Stimulated activated CD8-positive, alpha-beta memory T cell treated with anti-CD3 and anti-CD28 coated beads, Interleukin-4, amount 100 ng/mL, for 1 hour (primary cell): ENCODE results near the gene IL4I1.

Experiments
- DNase-seq, 2 donors: peaks; one replicate each; pipeline ENCODE4 v3.0.0-alpha.2; 2020; ENCODE audit warnings: low read depth in 2 of 2, low spot score in 1 of 2

IL4I1 gene

DNA sequence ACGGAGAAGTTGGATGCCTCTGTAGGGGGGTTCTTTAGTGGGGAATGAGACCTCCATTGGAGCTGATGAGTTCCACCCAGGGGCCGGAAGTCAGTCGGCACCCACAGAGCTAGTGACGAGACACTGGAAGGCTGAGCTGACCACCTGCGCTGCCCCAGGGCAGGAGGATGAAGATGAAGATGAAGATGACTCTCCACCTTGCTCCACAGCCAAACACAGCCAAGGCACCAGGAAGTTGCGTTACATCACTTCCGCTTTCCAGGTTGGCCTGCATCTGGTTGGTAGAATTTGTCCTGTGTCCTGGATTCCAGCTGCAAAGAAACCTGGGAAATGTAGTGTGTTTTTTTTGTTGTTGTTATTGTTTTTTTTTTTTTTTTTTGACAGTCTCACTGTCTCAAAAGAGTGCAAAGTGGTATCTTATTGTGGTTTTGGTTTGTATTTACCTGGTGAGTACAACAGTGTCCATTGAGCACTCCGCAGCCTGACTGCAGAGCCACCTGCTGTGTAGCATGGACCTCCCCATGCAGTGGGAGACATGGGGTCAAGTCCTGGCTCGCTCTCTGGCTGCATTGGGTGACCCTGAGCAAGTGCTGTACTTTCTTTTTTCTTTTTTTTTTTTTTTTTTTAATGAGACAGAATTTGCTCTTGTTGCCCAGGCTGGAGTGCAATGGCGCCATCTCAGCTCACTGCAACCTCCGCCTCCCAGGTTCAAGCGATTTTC is 17.3 kb downstream of the IL4I1 start:
- DNase-seq, result no peak

DNA sequence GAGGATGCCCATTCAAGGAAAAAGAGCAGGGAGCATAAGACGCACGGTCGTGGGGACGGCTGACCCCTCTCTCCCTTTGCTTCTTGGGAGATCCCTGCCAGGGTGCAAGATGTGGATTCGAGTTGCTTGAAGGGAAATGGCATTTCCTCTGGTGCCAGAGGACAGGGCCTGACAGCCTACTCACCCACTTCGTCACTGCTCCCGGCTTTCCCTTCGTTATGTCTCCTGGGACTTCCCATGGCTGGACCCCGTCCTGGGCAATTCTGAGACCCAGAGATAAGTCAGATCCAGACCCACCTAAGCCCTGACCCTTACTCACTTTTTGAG is 18.0 kb downstream of the IL4I1 start:
- no peak for DNase-seq

DNA sequence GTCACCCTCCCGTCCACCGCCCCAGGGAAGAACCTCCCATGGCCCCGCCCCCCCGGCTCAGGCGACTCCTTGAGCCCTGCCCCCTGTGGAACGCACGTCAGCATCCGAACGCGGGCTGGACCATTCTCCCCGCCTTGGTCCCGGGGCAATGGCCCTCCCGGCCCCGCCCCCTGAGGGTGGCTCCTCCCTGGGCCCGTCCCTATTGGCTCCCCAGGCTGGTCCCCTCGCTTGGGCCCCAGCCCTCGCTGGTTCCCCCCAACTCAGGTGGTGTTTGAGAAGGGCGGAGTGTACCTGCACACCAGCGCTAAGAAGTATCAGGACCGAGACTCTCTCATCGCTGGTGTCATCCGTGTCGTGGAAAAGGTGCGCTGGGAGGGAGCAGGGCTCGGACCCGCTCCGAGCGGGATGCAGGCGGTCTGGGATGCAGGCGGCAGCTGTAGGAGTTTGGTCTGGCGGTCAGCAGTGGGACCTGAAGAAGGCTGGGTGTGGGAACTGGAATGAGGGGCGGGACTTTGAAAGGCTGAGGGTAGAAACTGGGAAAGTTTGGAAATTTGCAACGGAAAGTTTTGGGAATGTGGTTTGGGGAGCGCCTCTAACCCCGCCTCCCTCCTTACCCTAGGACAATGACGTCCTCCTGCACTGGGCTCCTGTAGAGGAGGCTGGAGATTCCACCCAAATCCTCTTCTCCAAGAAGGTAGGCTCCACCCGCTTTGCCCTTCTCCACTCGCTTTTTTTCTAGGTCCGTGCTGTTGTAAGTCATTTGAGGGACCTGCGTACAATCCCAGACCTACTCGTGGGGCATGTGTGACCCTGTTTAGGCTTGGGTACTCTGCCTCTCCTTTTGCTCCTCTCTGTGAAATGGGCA is 18.6 kb downstream of the IL4I1 start:
- DNase-seq, result peak; percentile 95 to 96

DNA sequence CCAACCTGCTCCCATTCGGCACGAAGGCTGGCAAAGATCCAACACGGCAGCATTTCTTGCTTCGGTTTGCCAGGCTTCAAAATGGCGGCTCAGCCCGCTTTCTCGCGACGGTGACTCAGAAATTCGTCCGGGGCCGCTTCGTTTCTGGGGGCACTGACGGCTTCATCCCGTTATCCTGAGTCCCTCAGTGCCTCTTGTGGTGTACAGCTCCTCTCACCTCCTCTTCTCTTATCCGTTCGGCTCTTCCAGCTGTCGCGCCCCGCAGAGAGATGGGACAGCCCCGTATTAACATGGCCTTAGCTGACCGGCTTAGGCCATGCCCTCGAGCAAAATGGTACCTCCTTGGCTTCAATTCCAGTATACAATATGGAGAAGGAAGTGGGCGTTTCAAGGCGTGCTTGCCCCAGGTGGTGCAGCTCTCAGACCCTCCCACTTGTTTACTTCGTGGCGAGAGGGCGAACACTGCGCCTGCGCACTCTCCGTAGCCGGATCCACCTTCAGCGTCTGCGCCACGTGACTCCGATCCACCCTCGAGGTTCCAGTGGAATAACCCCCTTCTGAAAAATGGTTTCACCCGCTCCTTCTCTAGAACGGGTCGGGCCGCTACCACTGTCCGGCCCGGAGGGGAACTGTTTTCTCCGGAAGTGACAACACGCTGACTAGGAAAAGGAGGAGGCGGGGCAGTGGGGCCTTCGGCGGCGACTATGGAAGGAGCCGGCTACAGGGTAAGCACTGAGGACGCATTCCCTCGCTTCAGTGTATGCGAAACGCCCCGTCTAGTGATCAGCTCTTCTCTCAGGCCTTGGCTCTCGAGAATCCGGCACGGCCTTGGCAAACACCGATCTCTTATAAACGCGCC is 19.4 kb downstream of the IL4I1 start, which contains the start of the genes AKT1S1 and TBC1D17:
Gene AKT1S1, minus strand, starts transcription at position 336 of the 859 bp plus-strand sequence. CDS start 4,060 bp downstream, outside the sequence.
Gene TBC1D17, plus strand, starts transcription at position 683 of the 859 bp plus-strand sequence. Its CDS starts 22 bp downstream, at position 705.
- DNase-seq, result peak; percentile 93 to 98

DNA sequence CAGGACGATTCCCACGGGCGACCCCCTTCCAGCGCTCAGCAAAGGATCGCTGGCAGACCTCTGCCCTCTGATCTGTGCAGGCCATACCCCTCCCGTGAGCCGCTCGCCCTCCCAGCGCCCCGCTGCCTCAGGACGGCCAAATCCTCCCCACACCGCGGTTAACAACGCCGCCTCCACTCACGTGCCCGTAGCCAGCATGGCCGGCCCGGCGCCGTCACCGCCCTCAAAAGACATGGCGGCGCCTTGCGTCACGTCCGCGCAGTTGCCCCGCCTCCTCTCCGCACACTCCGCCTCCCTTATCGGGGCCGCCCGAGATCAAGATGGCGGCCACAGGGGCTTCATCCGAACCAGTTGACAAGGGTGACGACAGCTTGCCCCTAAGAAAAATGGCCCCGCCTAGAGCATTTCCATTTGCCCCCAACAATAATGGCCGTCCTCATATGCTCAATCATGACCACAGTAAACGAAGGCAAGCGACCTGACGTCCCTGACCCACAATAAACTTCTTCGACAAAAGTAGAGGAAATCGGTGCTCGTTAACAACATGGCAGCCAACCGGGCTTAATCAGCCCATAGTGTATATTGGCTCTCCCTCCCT is 20.2 kb downstream of the IL4I1 start:
- peak; percentile 96 for DNase-seq

DNA sequence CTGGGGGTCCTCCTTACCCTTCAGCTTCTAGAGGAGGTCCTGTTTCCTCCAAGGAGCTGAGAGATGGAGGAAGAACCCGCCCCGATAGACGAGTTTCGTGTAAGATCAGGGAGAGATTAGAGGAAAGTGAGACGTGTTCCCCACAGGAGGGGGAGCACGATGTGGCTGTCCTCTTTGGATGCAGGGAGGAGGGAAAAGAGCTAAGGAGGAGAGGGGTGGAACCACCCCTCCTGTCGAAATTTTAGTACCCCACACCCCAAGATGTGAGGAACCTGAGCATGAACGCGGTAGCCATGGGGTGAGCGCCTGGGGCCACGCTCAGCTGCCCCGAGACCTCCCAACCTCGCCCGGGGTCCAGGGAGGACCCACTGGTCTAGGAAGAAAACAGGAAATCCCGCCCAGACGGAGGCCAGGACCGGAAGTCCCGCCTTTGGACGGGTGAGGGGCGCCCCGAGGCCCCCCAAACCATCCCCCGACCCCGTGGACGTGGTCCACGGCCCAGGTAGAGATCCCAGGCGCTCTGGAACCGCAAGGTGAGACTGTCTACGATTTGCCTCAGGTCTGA is 20.7 kb downstream of the IL4I1 start:
- peak in 1 of 2 donors; percentile 36 for DNase-seq

DNA sequence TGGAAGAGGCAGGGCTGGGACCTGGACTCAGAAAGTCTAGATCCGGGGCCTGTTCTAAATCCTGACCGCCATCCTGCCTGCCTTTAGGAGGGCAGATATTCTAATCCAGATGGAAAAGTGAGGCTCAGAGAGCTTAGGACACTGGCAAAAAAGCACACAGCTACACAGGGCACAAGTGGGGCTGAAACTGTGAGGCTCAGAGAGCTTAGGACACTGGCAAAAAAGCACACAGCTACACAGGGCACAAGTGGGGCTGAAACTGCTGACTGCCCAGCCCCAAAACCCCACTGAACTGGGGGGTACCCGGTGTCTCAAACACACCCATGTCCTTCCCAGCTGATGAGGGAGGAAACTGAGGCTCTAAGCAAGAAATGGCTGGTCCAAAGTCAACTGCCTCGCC is 21.5 kb downstream of the IL4I1 start:
- no peak for DNase-seq

DNA sequence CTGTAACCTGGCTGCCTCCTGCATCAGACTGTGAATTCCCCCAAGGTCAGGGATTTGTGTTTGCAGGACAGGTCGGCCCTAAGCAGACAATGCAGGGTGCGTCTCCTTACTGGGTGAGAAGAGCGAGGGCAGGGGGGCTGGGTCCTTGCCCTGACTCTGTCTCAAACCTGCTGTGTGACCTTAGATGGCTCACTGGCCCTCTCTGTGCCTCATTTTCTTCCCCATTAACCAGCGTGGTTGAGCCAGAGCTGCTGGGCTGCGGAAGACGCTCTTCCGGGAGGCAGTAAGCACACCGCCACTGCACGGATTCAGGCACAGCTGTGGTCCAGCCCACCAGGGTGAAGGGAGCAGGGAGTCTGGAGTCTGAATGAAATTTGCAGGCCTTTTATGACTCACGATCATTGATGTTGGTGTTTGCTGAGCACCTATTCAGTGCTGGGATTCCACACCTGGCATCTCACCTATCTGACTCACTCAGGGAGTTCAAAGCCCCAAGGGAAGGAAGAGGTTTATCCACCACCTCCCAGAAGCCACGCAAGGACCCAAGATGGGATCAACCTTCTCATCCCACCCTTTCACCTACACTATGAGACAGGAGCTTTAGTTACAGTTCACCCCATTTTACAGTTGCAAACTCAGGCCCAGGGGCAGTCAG is 22.1 kb downstream of the IL4I1 start:
- no peak for DNase-seq

DNA sequence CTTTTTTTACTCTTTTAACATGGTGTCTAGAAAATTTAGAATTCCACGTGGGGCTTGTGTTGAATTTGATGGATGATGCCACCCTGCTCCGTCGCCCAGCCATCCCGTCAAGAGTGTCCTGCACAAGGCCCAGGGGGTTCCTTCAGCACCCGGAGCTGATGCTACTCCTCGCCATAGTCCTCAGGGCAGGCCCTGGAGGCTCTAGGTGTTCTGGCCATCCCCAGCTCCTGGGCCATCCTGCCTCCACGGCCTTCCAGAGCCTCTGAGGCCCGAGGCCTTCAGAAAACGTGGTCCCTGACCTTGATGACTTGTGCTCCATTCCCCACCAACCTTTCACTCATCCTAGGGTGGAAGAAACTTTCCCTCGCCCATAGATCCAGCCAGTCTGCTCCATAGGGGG is 22.9 kb downstream of the IL4I1 start:
- DNase-seq, result no peak

DNA sequence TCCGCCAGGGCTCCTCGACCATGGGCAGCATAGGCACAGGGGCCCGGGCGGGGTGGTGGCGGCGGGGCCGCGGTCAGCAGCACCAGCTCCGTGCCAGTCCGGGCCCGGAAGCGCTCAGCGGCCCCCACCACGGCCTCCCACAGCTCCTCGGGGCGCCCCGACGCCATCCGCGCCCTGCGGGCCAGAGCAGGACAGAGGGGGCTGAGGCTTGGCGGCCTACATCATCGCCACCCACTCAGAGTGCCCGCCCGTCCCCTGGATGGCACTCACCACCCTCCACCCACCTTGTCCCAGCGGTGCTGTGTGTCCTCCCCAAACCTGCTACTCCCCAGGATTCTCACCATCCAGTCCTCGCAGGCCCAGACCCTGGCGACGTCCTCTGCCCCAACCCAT is 23.6 kb downstream of the IL4I1 start:
- DNase-seq, result no peak

DNA sequence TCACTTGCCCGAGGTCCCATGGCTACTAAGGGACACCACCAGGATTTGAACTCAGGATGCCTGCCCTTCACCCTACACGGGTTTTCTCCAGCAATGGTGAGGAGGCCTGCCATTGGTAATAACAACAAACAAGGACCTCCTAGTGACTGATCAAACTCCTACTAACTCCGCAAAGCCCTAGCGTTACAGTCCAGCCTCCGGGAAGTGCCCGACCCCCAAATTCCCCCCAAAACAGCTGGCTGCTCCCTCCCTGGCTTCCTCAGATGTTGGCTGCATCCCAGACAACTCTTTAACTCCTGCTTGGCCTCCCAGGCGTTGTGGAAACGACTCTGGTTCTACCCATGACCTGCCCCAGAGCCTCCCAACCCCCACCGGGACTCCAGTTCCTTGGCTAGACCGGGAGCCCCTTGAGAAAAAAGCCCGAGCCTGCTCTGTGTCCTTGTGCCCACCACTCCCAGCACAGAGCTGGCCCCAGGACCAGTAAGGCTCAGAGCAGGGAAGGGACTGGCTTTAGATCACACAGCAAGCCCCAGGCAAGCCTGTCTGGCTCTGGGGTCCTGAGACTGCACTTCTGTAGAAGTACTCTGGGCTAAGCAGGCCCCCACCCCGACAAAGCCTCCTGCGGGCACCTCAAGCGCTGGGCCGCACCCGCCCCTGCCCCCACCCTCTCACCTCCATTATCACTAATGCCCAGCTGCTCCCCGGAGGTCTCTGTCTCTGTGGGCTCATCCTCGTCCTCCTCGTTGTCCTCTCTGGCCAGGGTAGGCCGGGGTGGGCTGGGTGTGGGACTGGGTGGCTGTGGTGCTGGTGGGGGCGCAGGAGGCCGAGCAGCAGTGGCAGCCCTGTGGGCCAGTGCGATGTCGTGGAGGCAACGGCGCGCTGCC is 24.2 kb downstream of the IL4I1 start:
- no peak for DNase-seq

DNA sequence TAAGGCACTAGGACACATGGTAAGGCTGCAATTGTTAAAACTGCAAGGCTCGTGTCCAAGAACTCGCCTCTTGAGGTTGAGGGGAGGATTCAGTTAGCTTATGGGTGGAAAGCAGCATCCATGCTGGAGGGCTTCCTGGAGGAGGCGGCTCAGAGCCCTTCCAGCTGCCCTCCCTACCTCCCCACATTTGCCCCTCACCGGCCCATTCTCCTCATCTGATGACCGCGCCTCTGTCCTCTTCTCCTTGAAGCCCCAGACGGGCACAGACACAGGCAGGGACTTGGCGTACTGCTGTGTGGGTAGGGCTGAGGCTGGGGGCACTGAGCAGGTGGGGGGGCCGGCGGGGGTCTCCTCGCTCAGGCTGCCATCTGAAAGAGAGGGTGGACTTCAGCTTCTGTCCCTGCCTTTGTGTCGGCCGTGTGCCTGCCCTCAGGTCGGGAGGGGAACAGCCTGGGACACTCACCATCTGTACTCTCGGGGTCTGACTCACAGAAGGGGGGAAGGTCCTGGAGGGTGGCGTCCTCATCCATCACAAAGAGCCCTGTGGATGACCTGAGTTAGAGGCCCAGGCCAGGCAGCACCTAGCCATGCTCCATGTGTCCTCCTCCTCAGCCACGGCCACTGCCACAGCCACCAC is 25.2 kb downstream of the IL4I1 start:
- DNase-seq, result no peak

DNA sequence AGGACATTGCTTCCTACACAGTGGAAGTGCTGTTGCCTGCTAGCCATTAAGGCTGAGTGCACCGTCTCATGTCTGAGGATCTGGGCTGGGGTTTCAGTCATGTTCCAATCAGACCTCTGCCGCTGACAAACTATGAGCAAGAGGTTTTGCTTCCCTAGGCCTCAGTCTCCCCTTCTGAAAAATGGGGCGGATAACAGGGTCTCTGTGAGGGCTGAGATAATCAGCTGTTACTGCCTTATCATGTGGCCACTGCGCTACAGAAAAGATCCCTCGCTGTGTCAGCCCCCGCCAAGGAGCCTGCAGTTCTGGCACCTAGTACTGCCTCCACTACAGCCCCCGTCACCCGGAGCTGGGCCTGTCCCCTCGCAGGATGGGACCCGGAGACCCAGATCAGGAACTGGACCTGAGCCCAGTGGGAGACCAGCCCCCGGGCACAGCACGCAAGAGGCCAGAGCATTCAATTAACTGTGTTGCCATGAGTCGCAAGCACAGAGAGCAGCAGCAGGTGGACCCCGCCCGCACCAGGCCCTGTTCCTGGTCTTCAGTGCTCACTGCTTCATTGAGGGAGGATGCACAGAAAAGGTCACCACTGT is 26.3 kb downstream of the IL4I1 start:
- DNase-seq, result no peak

DNA sequence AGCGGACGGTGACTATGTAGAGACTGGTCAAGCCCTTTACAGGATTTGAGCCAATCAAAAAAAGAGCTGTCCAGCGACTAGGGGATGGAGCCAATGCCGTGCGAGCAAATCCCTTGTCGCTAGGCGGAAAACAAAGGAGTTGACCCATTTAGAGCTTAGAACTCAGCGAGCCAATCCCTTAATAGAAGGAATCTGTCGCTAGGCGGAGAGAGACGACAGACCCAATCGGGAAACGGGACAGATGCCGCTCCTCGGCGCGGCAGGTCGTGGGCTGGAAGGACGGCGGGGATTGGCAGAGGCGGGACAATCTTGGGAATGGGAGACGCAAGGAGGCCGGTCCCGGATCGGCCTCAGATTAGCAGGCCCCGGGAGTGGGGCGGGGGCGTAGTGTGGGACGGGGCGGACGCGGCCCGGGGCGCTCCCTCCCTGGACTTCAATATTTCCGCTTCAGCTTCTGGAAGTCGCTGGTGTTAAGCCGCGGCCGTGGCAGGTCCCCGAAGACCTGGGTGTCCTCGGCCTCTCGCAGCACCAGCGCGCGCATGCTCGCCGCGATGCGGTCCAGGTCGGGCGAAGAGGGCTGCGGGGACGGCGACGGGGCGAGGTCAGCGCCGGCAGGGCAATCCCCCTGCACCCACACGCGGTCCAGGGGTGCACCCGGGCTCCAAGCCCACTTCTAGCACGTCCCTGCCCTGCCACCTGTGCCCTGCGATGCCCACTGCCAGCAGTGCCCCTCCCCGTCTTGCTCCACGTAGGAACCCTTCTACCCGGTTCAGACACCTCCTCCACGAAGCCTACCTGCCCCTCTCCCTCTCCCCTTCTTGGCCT is 27.0 kb downstream of the IL4I1 start:
- peak; percentile 68 to 80 for DNase-seq

DNA sequence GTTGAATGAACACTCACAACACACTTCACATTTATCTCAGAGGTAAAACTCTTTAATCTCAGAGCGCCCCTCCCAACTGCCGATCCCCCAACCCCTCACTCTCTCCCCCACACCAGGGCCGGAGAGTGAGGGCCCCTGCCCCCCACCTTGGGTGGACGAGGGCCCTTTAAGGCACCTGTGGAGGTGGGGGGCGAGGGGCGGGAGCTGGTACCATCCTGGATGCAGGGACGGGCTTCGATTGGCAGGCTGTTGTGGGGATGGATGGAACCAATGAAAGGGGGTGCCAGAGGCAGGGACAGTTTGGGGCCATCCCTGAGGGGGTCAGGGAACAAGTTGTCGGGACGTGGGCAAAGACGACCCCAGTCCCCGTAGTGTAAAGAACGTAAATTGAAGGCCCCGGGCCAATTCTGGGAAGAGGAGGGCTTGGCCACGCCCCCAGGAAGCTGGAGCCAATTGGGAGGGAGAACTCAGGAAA is 27.6 kb downstream of the IL4I1 start:
- peak in 1 of 2 donors; percentile 11 for DNase-seq

DNA sequence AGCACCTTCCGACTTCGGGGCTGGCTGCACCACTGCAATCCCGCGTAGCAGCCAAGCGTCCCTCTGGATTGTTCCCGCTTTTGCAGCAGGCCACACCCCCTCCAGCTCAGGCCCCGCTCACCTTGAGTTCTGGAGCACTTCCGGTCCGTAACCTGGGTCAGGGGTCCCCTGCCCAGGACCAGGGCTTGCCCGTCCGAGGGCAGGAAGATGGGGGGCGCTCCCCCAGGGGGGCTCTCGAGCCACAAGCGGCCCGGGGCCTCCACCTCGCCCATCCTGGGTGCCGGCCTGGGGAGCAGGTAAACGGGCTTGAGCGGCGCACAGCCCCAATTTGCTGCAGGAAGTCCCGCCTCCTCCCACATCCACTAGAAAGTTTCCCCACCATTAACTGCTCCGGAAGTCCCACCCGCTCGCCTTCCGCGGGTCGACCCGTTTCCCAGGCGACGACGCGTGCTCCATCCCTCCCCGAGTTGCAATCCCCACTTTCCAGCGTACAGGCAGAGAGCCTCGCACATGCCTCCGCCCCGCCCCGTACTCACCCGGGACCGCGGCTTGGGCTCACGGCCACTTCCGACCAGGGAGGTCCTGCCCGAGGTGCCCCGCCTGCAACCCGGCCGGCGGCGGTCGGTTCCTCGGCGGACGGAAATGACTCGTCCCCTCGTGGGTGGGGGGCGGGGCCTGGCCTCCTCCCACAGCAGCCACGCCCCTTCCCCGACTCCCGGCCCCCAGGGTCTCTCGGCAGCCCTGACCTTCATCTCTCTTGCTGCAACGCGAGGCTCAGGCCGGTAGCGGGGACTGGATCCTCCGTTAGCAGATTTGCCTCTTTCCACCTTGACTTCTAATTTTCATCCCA is 29.5 kb downstream of the IL4I1 start, which contains the start of gene PNKP:
Gene PNKP, minus strand, starts transcription at position 644 of the 850 bp plus-strand sequence. Its CDS starts 372 bp downstream, at position 272.
- DNase-seq, result peak; percentile 73 to 82
